Measurements from ENCODE around the gene LHX2.

The LHX2 gene

GRCh38 chr9:124009531-124010217, 1.9 kb upstream of the LHX2 start:
- DNase-seq = no peak
- Histone ChIP-seq H3K27me3 (peaks cover 99% of the 10 kb centered on the region), H3K9me3 (peaks cover 4% of the 10 kb centered on the region; the same call in 1 of the 2 replicates), H3K36me3 (no peaks in the 10 kb centered on the region), H3K4me3 (ENCODE audit: low read depth, low read length) (no peak overlapping the region), H3K4me1 (no peaks in the 10 kb centered on the region)
- TF ChIP-seq CTCF (IDR thresholded peaks at IDR 0.05; ENCODE audit: low read depth, low read length) = no peak

GRCh38 chr9:124010303-124010664, 1.3 kb upstream of the LHX2 start:
- H3K9me3 ChIP-seq = peaks cover 4% of the 10 kb centered on the region; the same call in 1 of the 2 replicates
- no peak for TF ChIP-seq CTCF (IDR thresholded peaks at IDR 0.05; ENCODE audit: low read depth, low read length)
- no peaks in the 10 kb centered on the region for H3K4me1 ChIP-seq
- peaks cover 99% of the 10 kb centered on the region for H3K27me3 ChIP-seq
- no peak overlapping the region for H3K4me3 ChIP-seq (ENCODE audit: low read depth, low read length)
- no peaks in the 10 kb centered on the region for H3K36me3 ChIP-seq
- DNase-seq = no peak

GRCh38 chr9:124010665-124011321, 775 bp upstream of the LHX2 start:
- no peak overlapping the region for H3K4me3 ChIP-seq (ENCODE audit: low read depth, low read length)
- no peaks in the 10 kb centered on the region for H3K4me1 ChIP-seq
- peaks cover 4% of the 10 kb centered on the region; the same call in 1 of the 2 replicates for H3K9me3 ChIP-seq
- peaks cover 99% of the 10 kb centered on the region for H3K27me3 ChIP-seq
- DNase-seq = no peak
- TF ChIP-seq CTCF (IDR thresholded peaks at IDR 0.05; ENCODE audit: low read depth, low read length) = no peak
- no peaks in the 10 kb centered on the region for H3K36me3 ChIP-seq

- no peak for DNase-seq
- Histone ChIP-seq H3K27me3 (peaks cover 99% of the 10 kb centered on the region), H3K36me3 (no peaks in the 10 kb centered on the region), H3K4me3 (ENCODE audit: low read depth, low read length) (no peak overlapping the region), H3K4me1 (no peaks in the 10 kb centered on the region), H3K9me3 (peaks cover 4% of the 10 kb centered on the region; the same call in 1 of the 2 replicates)
- no peak for TF ChIP-seq CTCF (IDR thresholded peaks at IDR 0.05; ENCODE audit: low read depth, low read length)
Measured at GRCh38 chr9:124012368-124013301, 1.1 kb downstream of the LHX2 start.

GRCh38 chr9:124013309-124014210, 2.0 kb downstream of the LHX2 start:
- Histone ChIP-seq H3K27me3 (peaks cover 99% of the 10 kb centered on the region), H3K36me3 (no peaks in the 10 kb centered on the region), H3K4me1 (no peaks in the 10 kb centered on the region), H3K4me3 (ENCODE audit: low read depth, low read length) (no peak overlapping the region), H3K9me3 (peaks cover 4% of the 10 kb centered on the region; the same call in 1 of the 2 replicates)
- no peak for DNase-seq
- no peak for TF ChIP-seq CTCF (IDR thresholded peaks at IDR 0.05; ENCODE audit: low read depth, low read length)
